Spinal cord (tissue), 4 donors: ENCODE results near the gene CACNA1D. TPM values are rescaled to one million over a fixed set of nuclear protein-coding genes. Genes with fewer than 3 reads are reported as not detected.

Experiments used
- polyA plus RNA-seq, 2 donors: library from polyadenylated mRNA; unstranded; fragments of 120-200 nt; gene quantifications; one replicate each; pipeline ENCODE4 v1.2.1, GENCODE V29; 2013; ENCODE audit not compliant: insufficient read length in 2 of 2
- small RNA-seq: library from RNA; depleted of rRNA; stranded (forward); fragments of <200 nt; gene quantifications from one replicate; pipeline ENCODE3, GENCODE V24; 2014; ENCODE audit warnings: low replicate concordance
- total RNA-seq, 2 donors: library from RNA; depleted of rRNA in 1 of 2; stranded (reverse); fragments of 120-200 nt in 1 of 2; fragments of >200 nt in 1 of 2; gene quantifications; one replicate each; pipeline versions ENCODE4 v1.2.3 to v1.2.4, GENCODE V29; 2013 to 2014

Gene CACNA1D
- total and polyA plus RNA-seq, 4 donors = 14.1 to 37.5 (median 24.4) TPM

Small RNAs within 50 kb of the gene (small RNA-seq; reads per million reads assigned to genes)
- gene AC012467.1 (not detected), gene RF00154 (17.3 reads per million, percentile 96 among the genes with 10 or more reads in this experiment)

Other genes starting within 250 kb of the CACNA1D start
- gene TKT, start 238.6 kb upstream of the CACNA1D start, total RNA-seq = 100 to 1,000 TPM; 118 to 132 TPM
- 100 to 1,000 TPM; 165 to 170 TPM for gene TKT, start 238.6 kb upstream of the CACNA1D start, polyA plus RNA-seq
- gene DCP1A, start 147.1 kb upstream of the CACNA1D start, total RNA-seq = 10 to 100 TPM; 13.3 to 18.3 TPM
- 10 to 100 TPM; 16.2 to 17.0 TPM for gene DCP1A, start 147.1 kb upstream of the CACNA1D start, polyA plus RNA-seq